K562 (cell line): ENCODE results near the gene SAP25. TPM values are rescaled to one million over a fixed set of nuclear protein-coding genes. Genes with fewer than 3 reads are reported as not detected.

Experiments used
- ATAC-seq: fragments of 200-7000 bp; cut with Tn5 transposase; 3 replicates; pipeline ENCODE4 v1.9.1; 2020; ENCODE audit warnings: moderate library complexity
- BruUV-seq: library from RNA; stranded (reverse); fragments of 400-500 nt; replicated peaks from 2 replicates; lab custom pipeline; 2021; lab: Mats Ljungman, UMichigan
- CTCF ChIA-PET: fragments of 300-600 bp; formaldehyde crosslinking; extraction: SDS; loops from one replicate; lab custom pipeline; 2021; ENCODE audit warnings: low intra/inter-chr PET ratio; lab: Yijun Ruan, JAX
- POLR2A ChIA-PET: fragments of 300-600, 350-650 bp; sonication (Branson Sonifier 250); formaldehyde crosslinking; extraction: SDS; loops from one replicate; lab custom pipeline; 2021; ENCODE audit warnings: antibody characterized with exemption, inconsistent platforms; lab: Yijun Ruan, JAX
- DNase-seq, 4 experiments: peaks; one replicate each; pipeline versions ENCODE4 v3.0.0 to v3.0.0-alpha.2; 2011 to 2018; ENCODE audit warnings: low spot score in 3 of 4, mixed read lengths in 3 of 4; ENCODE audit errors: extremely low read depth in 1 of 4
- FAIRE-seq: peaks from 2 replicates; lab custom pipeline; 2011; peaks lifted over from hg19 to GRCh38; lab: Jason Lieb, UNC
- H2AFZ ChIP-seq: 2 replicates; pipeline ENCODE4 v1.6.0; 2011; ENCODE audit warnings: low read depth, low read length, control low read depth, inconsistent platforms
- H3K27ac ChIP-seq: fragments of 200-600 bp; 3 replicates; pipeline ENCODE4 v1.8.0; 2011; ENCODE audit warnings: low read depth, mild to moderate bottlenecking, control low read depth, inconsistent platforms, low read length, moderate library complexity, mixed read lengths; ENCODE audit errors: extremely low read depth
- H3K27me3 ChIP-seq, 2 experiments: fragments of 300-600 bp in 1 of 2; 2 replicates in 1 of 2; 3 replicates in 1 of 2; pipeline versions ENCODE4 v1.6.0 to v1.8.0; 2011; ENCODE audit warnings: inconsistent platforms in 2 of 2, low read length in 2 of 2, mild to moderate bottlenecking in 1 of 2, mixed read lengths in 1 of 2, moderate library complexity in 1 of 2; ENCODE audit not compliant: control insufficient read depth in 2 of 2, insufficient read depth in 2 of 2
- H3K36me3 ChIP-seq: fragments of 300-600 bp; 3 replicates; pipeline ENCODE4 v1.8.0; 2011; ENCODE audit warnings: mild to moderate bottlenecking, low read length, inconsistent platforms; ENCODE audit not compliant: control insufficient read depth, insufficient read depth
- H3K4me1 ChIP-seq, 2 experiments: fragments of 200-600 bp in 1 of 2; replicated peaks in 1 of 2; 2 replicates in 1 of 2; 3 replicates in 1 of 2; pipeline versions ENCODE4 v1.5.1 to v1.8.0; 2011; ENCODE audit warnings: inconsistent platforms in 2 of 2, low read length in 2 of 2, mild to moderate bottlenecking in 1 of 2, mixed read lengths in 1 of 2, moderate library complexity in 1 of 2; ENCODE audit not compliant: control insufficient read depth in 2 of 2, insufficient read depth in 2 of 2
- H3K4me2 ChIP-seq: 2 replicates; pipeline ENCODE4 v1.6.1; 2011; ENCODE audit warnings: low read length, control low read depth, inconsistent platforms, mixed read lengths; ENCODE audit not compliant: insufficient read depth
- H3K4me3 ChIP-seq: fragments of 200-600 bp; sonication (generic), shearing (Covaris generic); 2 replicates; pipeline ENCODE4 v1.5.1; 2016; ENCODE audit warnings: control low read depth, inconsistent platforms
- H3K79me2 ChIP-seq: fragments of 200-600 bp; 3 replicates; pipeline ENCODE4 v1.8.0; 2011; ENCODE audit warnings: low read length, inconsistent platforms; ENCODE audit not compliant: control insufficient read depth, insufficient read depth
- H3K9ac ChIP-seq, 2 experiments: 2 replicates each; pipeline versions ENCODE4 v1.6.0 to v1.6.1; 2011; ENCODE audit warnings: low read depth in 2 of 2, low read length in 2 of 2, control low read depth in 1 of 2, inconsistent platforms in 1 of 2, mild to moderate bottlenecking in 1 of 2, mixed read lengths in 1 of 2; ENCODE audit not compliant: insufficient read depth in 1 of 2
- H3K9me1 ChIP-seq: one replicate; pipeline ENCODE4 v1.6.0; 2011; ENCODE audit warnings: inconsistent platforms, mild to moderate bottlenecking, low read length, moderate library complexity; ENCODE audit not compliant: control insufficient read depth, insufficient read depth
- H3K9me3 ChIP-seq: replicated peaks from 2 replicates; pipeline ENCODE4 v1.5.1; 2011; ENCODE audit warnings: low read depth, low read length, inconsistent platforms; ENCODE audit not compliant: control insufficient read depth, insufficient read depth
- H4K20me1 ChIP-seq: replicated peaks from 2 replicates; pipeline ENCODE4 v1.6.1; 2011; ENCODE audit warnings: low read length, inconsistent platforms, mixed read lengths; ENCODE audit not compliant: control insufficient read depth, insufficient read depth
- E2F3 ChIP-seq: fragments of 250-450 bp; sonication (Bioruptor Pico); IDR thresholded peaks from 2 replicates; pipeline ENCODE4 v1.4.0; 2020; ENCODE audit warnings: mild to moderate bottlenecking
- KDM4B ChIP-seq, 2 experiments: fragments of 450-650 bp in 1 of 2; sonication (generic) in 1 of 2; IDR thresholded peaks; 2 replicates each; pipeline ENCODE4 v1.6.1; 2016 to 2017; ENCODE audit warnings: borderline replicate concordance in 2 of 2, antibody characterized with exemption in 1 of 2, low read depth in 1 of 2, mild to moderate bottlenecking in 1 of 2
- POLR2A ChIP-seq: fragments of 450-650 bp; conservative IDR thresholded peaks from 2 replicates; pipeline ENCODE4 v1.6.1; 2016
- XRCC3 ChIP-seq: fragments of 450-650 bp; IDR thresholded peaks from 2 replicates; pipeline ENCODE4 v1.6.1; 2017; ENCODE audit warnings: mild to moderate bottlenecking, moderate library complexity
- XRCC4 ChIP-seq: IDR thresholded peaks from one replicate; pipeline ENCODE4 v1.6.1; 2011; ENCODE audit not compliant: insufficient read depth, insufficient read length; ENCODE audit errors: extremely low read depth
- ZFX ChIP-seq: sonication (generic); formaldehyde crosslinking; IDR thresholded peaks from 2 replicates; pipeline ENCODE4 v1.8.0; 2022; ENCODE audit warnings: mild to moderate bottlenecking, missing genetic modification reagents, moderate library complexity
- ZNF785 ChIP-seq: fragments of 250-450 bp; sonication (Bioruptor Pico); IDR thresholded peaks from 2 replicates; pipeline ENCODE4 v1.4.0; 2020; ENCODE audit warnings: mild to moderate bottlenecking
- WGBS: fragments of 100-300 bp; shearing (Covaris generic); methylation state at CpG from one replicate; pipeline ENCODE4 v1.1.6; 2016; ENCODE audit warnings: low coverage, mixed read lengths; ENCODE audit not compliant: insufficient coverage; ENCODE audit errors: missing lambda C conversion rate; 5-methylcytosine and 5-hydroxymethylcytosine counted together
- in situ Hi-C: fragments of 300-500 bp; cut with MboI; formaldehyde crosslinking; loops from 4 replicates; pipeline ENCODE4 v1.15.0; 2018; ENCODE audit warnings: inconsistent platforms, mixed read lengths
- intact Hi-C: fragments of 100-400 bp; cut with micrococcal nuclease; formaldehyde crosslinking; loops from 2 replicates; pipeline ENCODE4 v1.14.2; 2022
- polyA plus RNA-seq, 8 experiments: library from polyadenylated mRNA; depleted of rRNA in 4 of 8; stranded (reverse) in 5 of 8; unstranded in 3 of 8; fragments of >200 nt; fragmentation: Nextera tagmentation in 2 of 8; fragmentation: Illumina TruSeq in 1 of 8; extraction: Ambion mirVana in 2 of 8; extraction: Trizol in 1 of 8; gene quantifications; 2 replicates each; pipeline versions ENCODE4 v1.2.1 to v1.2.3, GENCODE V29; 2011 to 2014; ENCODE audit warnings: inconsistent platforms in 1 of 8, missing spikeins in 1 of 8
- total RNA-seq, 7 experiments: library from RNA; depleted of rRNA in 6 of 7; stranded (reverse); fragments of >200 nt in 6 of 7; fragmentation: Illumina TruSeq in 2 of 7; extraction: Trizol in 2 of 7; gene quantifications; 2 replicates each; pipeline versions ENCODE4 v1.2.1 to v1.2.3, GENCODE V29; 2011 to 2021; ENCODE audit warnings: low replicate concordance in 1 of 7
- TF ChIP-seq, protein P1 (sequence below): sonication (generic); formaldehyde crosslinking; IDR thresholded peaks from 2 replicates; pipeline ENCODE4 v1.8.1; 2023; ENCODE audit warnings: mild to moderate bottlenecking, missing genetic modification reagents
- TF ChIP-seq, protein P2 (sequence below): fragments of 250-450 bp; sonication (Bioruptor Pico); IDR thresholded peaks from 2 replicates; pipeline ENCODE4 v1.4.0; 2020; ENCODE audit warnings: mild to moderate bottlenecking, moderate library complexity
- TF ChIP-seq, protein P3 (sequence below): fragments of 250-450 bp; sonication (Bioruptor Pico); IDR thresholded peaks from 2 replicates; pipeline ENCODE4 v1.5.0; 2020; ENCODE audit warnings: mild to moderate bottlenecking
- TF ChIP-seq, protein P4 (sequence below): sonication (generic); formaldehyde crosslinking; IDR thresholded peaks from 2 replicates; pipeline ENCODE4 v1.9.0; 2022; ENCODE audit warnings: mild to moderate bottlenecking, missing genetic modification reagents

Gene SAP25
- total and polyA plus RNA-seq, 9 of the 15 experiments (the other 6 are each of a cell fraction or from before 2014, with no cell fraction given): 0.13 to 5.3 (median 0.78) TPM; not detected in 1

DNA sequence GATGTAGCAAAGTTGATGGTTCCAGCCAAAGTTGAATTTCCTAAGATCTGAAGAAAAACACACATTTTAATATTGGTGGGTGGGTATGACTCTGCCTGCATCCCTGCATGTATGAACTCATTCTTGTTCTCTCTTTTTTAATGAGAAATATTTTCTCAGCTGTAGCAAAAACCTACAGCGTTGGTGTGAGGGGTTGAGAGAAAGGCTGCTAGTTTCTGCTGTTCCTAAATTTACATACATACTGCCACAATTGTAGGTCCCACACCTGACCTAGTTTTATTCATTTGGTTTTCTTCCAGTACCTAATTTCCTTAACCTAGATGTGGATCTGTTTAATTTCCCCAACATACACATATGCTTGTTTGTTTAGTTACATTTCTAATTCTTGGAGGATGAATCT is 30.1 kb downstream of the SAP25 start:
- 56% methylated on average over 1 of the region's 1 CpG for WGBS
- Histone ChIP-seq H3K27me3 (no peaks in the 10 kb centered on the region), H3K4me1 (peaks cover 43 to 71% of the 10 kb centered on the region in 2 experiments), H2AFZ (no peak overlapping the region), H3K36me3 (peaks cover 7% of the 10 kb centered on the region; the same call in 2 of the 3 replicates), H3K4me2 (no peak overlapping the region), H3K79me2 (peaks cover 77% of the 10 kb centered on the region), H3K4me3 (no peak overlapping the region), H3K9me3 (no peaks in the 10 kb centered on the region), H3K9me1 (no peaks in the 10 kb centered on the region), H4K20me1 (no peaks in the 10 kb centered on the region; the same call in 1 of the 2 replicates), H3K27ac (no peak overlapping the region), H3K9ac (no peak overlapping the region)
- ATAC-seq: no peak
- no TSS peak for BruUV-seq
- FAIRE-seq: no peak
- ChIA-PET POLR2A (interaction anchor here (0.8 to 1.9 kb wide), 3 partner anchors 13 to 43 kb away, joined by 3 to 6 read pairs (median 5); partner anchors contain the start of genes FBXO24 and LRCH4), CTCF (no interaction called here)
- in situ Hi-C loops (no loop called here), intact Hi-C loops (no loop called here)
- TF ChIP-seq, protein P1, sequence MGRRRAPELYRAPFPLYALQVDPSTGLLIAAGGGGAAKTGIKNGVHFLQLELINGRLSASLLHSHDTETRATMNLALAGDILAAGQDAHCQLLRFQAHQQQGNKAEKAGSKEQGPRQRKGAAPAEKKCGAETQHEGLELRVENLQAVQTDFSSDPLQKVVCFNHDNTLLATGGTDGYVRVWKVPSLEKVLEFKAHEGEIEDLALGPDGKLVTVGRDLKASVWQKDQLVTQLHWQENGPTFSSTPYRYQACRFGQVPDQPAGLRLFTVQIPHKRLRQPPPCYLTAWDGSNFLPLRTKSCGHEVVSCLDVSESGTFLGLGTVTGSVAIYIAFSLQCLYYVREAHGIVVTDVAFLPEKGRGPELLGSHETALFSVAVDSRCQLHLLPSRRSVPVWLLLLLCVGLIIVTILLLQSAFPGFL (CRISPR knock-in tag): no peak
- TF ChIP-seq E2F3 (CRISPR knock-in tag) (no peak), XRCC4 (no peak), ZNF785 (CRISPR knock-in tag) (no peak), POLR2A (no peak), ZFX (CRISPR knock-in tag) (no peak), XRCC3 (no peak), KDM4B (IDR thresholded peaks at IDR 0.05; ENCODE audit: borderline replicate concordance in 2 of 2, low read depth in 1 of 2) (no peak)
- TF ChIP-seq, protein P2, sequence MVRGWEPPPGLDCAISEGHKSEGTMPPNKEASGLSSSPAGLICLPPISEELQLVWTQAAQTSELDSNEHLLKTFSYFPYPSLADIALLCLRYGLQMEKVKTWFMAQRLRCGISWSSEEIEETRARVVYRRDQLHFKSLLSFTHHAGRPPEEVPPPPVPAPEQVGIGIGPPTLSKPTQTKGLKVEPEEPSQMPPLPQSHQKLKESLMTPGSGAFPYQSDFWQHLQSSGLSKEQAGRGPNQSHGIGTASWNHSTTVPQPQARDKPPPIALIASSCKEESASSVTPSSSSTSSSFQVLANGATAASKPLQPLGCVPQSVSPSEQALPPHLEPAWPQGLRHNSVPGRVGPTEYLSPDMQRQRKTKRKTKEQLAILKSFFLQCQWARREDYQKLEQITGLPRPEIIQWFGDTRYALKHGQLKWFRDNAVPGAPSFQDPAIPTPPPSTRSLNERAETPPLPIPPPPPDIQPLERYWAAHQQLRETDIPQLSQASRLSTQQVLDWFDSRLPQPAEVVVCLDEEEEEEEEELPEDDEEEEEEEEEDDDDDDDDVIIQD: no peak
- TF ChIP-seq, protein P3, sequence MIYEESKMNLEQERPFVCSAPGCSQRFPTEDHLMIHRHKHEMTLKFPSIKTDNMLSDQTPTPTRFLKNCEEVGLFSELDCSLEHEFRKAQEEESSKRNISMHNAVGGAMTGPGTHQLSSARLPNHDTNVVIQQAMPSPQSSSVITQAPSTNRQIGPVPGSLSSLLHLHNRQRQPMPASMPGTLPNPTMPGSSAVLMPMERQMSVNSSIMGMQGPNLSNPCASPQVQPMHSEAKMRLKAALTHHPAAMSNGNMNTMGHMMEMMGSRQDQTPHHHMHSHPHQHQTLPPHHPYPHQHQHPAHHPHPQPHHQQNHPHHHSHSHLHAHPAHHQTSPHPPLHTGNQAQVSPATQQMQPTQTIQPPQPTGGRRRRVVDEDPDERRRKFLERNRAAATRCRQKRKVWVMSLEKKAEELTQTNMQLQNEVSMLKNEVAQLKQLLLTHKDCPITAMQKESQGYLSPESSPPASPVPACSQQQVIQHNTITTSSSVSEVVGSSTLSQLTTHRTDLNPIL (CRISPR knock-in tag): no peak
- TF ChIP-seq, protein P4, sequence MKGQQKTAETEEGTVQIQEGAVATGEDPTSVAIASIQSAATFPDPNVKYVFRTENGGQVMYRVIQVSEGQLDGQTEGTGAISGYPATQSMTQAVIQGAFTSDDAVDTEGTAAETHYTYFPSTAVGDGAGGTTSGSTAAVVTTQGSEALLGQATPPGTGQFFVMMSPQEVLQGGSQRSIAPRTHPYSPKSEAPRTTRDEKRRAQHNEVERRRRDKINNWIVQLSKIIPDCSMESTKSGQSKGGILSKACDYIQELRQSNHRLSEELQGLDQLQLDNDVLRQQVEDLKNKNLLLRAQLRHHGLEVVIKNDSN: no peak
- DNase-seq: no peak
